ENCODE results near the gene NUDT3.
"Not testable (repeated sequence)": the region's sequence is repeated elsewhere in the genome, so short reads cannot be mapped to it uniquely, and the experiment has no call there.

Gene NUDT3

DNA sequence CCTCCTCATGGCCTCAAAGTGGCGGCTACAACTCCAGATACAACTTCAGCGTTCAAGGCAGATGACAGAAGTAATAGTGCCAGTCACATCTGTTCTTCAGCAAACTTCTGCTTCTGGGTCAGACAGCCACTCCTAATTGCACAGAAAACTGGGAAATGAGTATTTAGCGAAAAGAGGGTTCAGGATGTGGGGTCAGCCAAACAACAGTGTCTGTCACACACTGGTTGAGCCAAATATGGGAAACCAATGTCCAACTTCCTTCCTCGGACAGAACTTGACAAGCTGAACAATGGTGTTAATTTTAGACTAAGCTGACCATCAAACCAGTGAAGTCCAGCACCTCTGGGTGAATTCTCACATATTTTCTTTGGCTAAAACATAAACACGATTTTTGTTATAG lies 22.1 kb downstream of the NUDT3 start:
- H3K4me3 ChIP-seq (ENCODE audit: low read depth, low read length), result no peak overlapping the region
- TF ChIP-seq, protein P1, sequence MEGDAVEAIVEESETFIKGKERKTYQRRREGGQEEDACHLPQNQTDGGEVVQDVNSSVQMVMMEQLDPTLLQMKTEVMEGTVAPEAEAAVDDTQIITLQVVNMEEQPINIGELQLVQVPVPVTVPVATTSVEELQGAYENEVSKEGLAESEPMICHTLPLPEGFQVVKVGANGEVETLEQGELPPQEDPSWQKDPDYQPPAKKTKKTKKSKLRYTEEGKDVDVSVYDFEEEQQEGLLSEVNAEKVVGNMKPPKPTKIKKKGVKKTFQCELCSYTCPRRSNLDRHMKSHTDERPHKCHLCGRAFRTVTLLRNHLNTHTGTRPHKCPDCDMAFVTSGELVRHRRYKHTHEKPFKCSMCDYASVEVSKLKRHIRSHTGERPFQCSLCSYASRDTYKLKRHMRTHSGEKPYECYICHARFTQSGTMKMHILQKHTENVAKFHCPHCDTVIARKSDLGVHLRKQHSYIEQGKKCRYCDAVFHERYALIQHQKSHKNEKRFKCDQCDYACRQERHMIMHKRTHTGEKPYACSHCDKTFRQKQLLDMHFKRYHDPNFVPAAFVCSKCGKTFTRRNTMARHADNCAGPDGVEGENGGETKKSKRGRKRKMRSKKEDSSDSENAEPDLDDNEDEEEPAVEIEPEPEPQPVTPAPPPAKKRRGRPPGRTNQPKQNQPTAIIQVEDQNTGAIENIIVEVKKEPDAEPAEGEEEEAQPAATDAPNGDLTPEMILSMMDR (conservative IDR thresholded peaks at IDR 0.05; ENCODE audit: low read depth, low read length), result no peak
- DNase-seq (ENCODE audit: low read depth), result no peak

DNA sequence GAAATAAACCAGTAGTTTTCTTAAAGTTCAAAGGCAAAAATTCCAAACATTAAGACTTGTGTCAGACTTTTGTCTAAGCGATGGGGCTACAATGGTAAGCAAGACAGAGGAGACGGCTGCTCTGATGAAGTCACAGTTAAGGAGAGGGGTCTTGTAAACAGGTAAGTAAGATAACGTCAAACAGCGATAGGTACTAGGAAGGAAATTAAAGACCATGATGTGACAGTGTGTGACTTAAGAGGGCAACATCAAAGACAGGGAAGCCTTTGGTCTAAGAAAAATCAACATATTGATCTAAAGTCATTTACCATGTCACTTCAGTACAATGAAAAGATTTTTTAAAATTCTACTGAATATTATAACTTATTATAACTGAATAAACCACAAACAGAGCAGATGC lies 23.1 kb downstream of the NUDT3 start:
- H3K4me3 ChIP-seq (ENCODE audit: low read depth, low read length), result no peak overlapping the region
- TF ChIP-seq, protein P1 (conservative IDR thresholded peaks at IDR 0.05; ENCODE audit: low read depth, low read length), result no peak
- DNase-seq (ENCODE audit: low read depth), result no peak

DNA sequence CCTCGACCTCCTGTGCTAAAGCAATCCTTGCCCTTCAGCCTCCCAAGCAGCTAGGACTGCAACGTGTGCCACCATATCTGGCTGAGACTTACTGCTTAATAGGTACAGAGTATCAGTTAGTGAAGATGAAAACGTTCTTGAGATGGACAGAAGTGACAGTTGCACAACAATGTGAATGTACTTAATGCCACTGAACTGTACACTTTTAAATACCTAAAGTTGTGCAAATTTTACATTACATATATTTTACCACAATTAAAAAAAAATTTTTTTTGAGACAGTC lies 25.9 kb downstream of the NUDT3 start:
- TF ChIP-seq, protein P1 (conservative IDR thresholded peaks at IDR 0.05; ENCODE audit: low read depth, low read length), result no peak
- no peak for DNase-seq (ENCODE audit: low read depth)

DNA sequence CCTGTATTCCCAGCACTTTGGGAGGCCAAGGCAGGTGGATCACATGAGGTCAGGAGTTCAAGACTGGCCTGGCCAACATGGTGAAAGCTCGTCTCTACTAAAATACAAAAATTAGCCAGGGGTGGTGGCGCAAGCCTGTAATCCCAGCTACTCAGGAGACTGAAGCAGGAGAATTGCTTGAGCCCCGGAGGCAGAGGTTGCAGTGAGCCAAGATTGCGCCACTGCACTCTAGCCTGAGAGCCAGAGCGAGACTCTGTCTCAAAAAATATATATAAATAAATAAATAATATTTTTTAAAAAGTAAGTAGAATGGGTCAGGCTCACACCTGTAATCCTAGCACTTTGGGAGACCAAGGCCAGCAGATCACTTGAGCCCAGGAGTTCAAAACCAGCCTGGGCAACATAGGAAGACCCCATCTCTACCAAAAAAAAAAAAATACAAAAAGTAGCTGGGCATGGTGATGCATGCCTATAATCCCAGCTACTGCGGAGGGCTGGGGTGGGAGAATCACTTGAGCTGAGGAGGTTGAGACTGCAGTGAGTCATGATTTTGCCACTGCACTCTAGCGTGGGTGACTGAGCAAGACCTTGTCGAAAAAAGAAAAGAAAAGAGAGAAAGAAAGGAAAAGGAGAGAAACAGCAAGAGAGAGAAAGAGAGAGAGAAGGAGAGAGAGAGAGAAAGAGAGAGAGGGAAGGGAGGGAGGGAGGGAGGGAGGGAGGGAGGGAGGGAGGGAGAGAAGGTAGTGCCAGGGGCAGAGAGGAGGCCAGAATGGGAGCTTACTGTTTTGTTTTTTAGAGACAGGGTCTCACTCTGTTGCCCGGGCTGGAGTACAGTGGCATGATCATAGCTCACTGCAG lies 26.5 kb downstream of the NUDT3 start:
- DNase-seq (ENCODE audit: low read depth), result peak; percentile 79
- not testable (repeated sequence) for H3K4me3 ChIP-seq (ENCODE audit: low read depth, low read length)

More for the DNA sequence above, 25.9 kb downstream of the NUDT3 start:
- H3K4me3 ChIP-seq (ENCODE audit: low read depth, low read length), result no peak overlapping the region

DNA sequence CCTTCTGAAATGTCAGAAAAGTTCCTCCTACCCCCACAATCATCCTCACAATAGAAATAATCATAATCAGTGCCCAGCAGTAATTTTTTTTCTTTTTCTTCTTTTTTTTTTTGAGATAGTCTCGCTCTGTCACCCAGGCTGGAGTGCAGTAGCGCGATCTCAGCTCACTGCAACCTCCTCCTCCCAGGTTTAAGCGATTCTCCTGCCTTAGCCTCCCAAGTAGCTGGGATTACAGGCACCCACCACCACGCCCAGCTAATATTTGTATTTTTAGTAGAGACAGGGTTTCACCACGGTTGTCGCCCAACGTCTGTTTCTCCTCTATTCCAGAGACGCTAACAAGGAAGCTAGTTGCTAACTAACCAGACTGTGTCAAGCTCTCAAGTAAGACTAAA lies 28.8 kb downstream of the NUDT3 start:
- DNase-seq (ENCODE audit: low read depth); H3K4me3 ChIP-seq (ENCODE audit: low read depth, low read length): not testable (repeated sequence)

DNA sequence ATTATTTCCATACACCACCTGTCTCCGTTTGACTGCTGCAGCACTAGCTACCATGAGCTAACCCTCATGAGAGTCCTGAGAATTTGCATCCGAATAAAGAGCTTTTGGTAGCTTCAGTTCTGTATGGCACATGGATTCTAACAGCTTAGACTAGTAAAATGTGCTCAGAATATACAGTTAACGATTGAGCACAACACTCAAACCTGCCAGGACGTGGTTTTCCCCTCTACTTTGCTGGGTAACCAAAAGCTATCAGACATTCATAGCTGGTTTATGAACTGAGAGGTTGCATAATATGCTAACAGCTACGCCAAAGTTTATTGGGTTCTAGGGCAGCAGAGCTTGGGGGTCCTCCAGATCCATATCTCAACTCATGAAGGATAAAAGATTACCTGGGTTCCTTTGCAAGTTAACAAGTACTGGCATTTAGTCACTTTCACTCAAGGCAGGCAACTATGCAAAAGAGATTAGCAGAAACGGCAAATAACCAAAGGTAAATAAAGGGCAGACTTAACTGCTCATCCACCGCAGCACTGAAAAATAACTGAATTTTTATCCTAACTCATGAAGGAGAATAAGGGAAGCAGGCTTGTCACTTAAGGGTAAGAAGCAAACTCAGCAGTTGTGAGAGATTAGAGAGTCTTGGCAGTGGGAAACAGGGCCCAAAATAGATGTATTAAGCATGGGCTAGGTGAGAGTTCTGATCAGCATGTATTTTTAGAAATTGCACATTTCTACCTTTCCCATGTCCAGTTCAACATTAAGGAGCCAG lies 29.4 kb downstream of the NUDT3 start:
- TF ChIP-seq, protein P1 (conservative IDR thresholded peaks at IDR 0.05; ENCODE audit: low read depth, low read length), result no peak
- no peak for DNase-seq (ENCODE audit: low read depth)
- H3K4me3 ChIP-seq (ENCODE audit: low read depth, low read length), result no peak overlapping the region

DNA sequence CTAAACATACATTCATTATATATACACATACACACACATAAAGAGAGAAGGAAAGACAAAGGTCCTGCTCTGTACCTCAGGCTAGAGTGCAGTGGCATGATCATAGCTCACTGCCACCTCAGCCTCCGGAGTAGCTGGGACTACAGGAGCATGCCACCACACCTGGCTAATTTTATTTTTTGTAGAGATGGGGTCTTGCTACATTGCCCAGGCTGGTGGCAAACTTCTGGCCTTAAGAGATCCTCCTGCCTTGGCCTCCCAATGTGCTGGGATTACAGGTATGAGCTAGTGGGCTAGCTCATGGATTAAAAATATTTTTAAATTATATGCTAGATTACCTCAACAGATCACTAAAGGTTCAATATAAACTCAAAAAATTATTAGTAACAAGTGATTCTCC lies 30.3 kb downstream of the NUDT3 start:
- DNase-seq (ENCODE audit: low read depth), result no peak
- TF ChIP-seq, protein P1 (conservative IDR thresholded peaks at IDR 0.05; ENCODE audit: low read depth, low read length), result no peak
- no peak overlapping the region for H3K4me3 ChIP-seq (ENCODE audit: low read depth, low read length)

DNA sequence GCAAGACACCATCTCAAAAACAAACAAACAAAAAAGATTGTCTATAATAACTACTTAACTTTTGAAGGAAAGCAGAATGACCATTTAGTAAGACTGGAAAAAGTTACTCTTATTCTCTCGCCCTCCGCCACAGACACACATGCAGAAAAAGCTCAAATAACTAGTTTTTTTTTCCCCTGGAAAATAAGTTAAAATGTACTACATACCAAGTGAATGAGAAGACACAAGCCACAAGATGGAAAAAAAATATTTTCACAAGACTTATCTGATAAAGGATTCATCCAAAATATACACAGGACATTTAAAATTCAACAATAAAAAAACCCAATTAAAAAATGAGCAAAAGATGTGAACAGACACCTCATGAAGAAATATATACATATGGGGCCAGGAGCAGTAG lies 31.9 kb downstream of the NUDT3 start:
- TF ChIP-seq, protein P1 (conservative IDR thresholded peaks at IDR 0.05; ENCODE audit: low read depth, low read length), result no peak
- DNase-seq (ENCODE audit: low read depth), result peak; percentile 84
- H3K4me3 ChIP-seq (ENCODE audit: low read depth, low read length), result no peak overlapping the region

All from choroid plexus epithelial cell (primary cell).